H7 (cell line): ENCODE results near the gene OTOP3. TPM values are rescaled to one million over a fixed set of nuclear protein-coding genes. Genes with fewer than 3 reads are reported as not detected.

Source experiments
- DNase-seq: peaks from one replicate; pipeline ENCODE4 v3.0.0; 2012
- H3K27me3 ChIP-seq: 2 replicates; pipeline ENCODE4 v1.6.0; 2011; ENCODE audit warnings: mild to moderate bottlenecking, low read length; ENCODE audit not compliant: control insufficient read depth, insufficient read depth
- H3K36me3 ChIP-seq: replicated peaks from 2 replicates; pipeline ENCODE4 v1.5.1; 2011; ENCODE audit warnings: low read length; ENCODE audit not compliant: control insufficient read depth, insufficient read depth
- H3K4me3 ChIP-seq: 2 replicates; pipeline ENCODE4 v1.5.1; 2011; ENCODE audit warnings: low read depth, mild to moderate bottlenecking, control low read depth, low read length, moderate library complexity; ENCODE audit not compliant: insufficient read depth
- total RNA-seq: library from RNA; depleted of rRNA; stranded (reverse); fragments of >200 nt; shearing (Covaris generic); gene quantifications from 2 replicates; pipeline ENCODE4 v1.2.3, GENCODE V29; 2014; rRNA removed

The OTOP3 gene
- total RNA-seq, result not detected in 2 replicates

GRCh38 chr17:74935585-74936469 is at the start of gene OTOP3:
OTOP3 (plus strand) TSS chr17:74935898; CDS start chr17:74935922, 24 bp downstream.
- DNase-seq, result peak; percentile 90
- Histone ChIP-seq H3K27me3 (peaks cover 60% of the 10 kb centered on the region), H3K4me3 (peak within 1 kb of the TSS; percentile 19; the same call in 1 of the 2 replicates), H3K36me3 (no peaks in the 10 kb centered on the region)

DNA sequence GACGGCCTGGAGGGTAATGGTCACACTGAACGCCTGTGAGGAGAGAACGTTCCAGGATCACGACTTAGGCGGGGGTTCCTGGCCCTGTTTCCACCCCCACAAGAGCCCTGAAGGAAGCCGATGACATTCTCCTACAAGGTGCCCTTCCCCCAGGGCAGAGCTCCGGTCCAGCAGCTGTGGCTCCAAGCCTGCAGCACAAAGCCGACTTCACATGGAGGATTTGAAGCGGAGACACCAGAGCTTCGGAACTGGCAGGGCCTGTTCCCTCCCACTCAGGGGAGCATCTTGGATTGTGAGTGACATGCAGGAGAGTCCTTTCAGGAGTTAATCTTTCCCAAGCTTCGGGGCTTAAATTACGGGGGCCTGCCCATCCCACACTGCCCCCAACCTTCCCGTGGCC is 47.2 kb upstream of the OTOP3 start:
- Histone ChIP-seq H3K36me3 (no peaks in the 10 kb centered on the region), H3K27me3 (peaks cover 26% of the 10 kb centered on the region), H3K4me3 (no peak overlapping the region)
- DNase-seq, result no peak

DNA sequence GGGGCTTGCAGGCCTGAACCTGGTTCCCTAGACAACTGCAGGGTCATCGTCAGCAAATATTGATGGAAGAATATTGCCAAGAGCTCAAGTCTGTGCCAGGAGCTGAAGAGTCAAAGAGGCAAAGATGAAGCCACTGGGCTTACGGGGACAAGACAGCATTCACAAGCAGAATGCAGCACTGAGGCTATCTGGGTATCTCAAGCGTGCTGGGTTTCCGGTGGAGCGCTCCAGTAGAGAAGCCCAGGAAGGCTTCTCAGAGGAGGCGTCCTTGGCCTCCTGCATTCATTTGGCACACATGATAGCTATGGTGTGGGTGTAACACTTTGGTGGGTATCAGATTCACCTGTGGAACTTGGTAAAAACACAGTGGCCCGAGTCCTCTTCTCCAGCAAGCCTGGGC is 45.1 kb upstream of the OTOP3 start:
- H3K27me3 ChIP-seq, result peaks cover 44% of the 10 kb centered on the region
- no peaks in the 10 kb centered on the region for H3K36me3 ChIP-seq
- H3K4me3 ChIP-seq, result no peak overlapping the region
- DNase-seq, result no peak

GRCh38 chr17:74892013-74892841 is 43.5 kb upstream of the OTOP3 start:
- H3K36me3 ChIP-seq, result no peaks in the 10 kb centered on the region
- DNase-seq, result peak; percentile 66
- peaks cover 49% of the 10 kb centered on the region for H3K27me3 ChIP-seq
- no peak overlapping the region for H3K4me3 ChIP-seq

DNA sequence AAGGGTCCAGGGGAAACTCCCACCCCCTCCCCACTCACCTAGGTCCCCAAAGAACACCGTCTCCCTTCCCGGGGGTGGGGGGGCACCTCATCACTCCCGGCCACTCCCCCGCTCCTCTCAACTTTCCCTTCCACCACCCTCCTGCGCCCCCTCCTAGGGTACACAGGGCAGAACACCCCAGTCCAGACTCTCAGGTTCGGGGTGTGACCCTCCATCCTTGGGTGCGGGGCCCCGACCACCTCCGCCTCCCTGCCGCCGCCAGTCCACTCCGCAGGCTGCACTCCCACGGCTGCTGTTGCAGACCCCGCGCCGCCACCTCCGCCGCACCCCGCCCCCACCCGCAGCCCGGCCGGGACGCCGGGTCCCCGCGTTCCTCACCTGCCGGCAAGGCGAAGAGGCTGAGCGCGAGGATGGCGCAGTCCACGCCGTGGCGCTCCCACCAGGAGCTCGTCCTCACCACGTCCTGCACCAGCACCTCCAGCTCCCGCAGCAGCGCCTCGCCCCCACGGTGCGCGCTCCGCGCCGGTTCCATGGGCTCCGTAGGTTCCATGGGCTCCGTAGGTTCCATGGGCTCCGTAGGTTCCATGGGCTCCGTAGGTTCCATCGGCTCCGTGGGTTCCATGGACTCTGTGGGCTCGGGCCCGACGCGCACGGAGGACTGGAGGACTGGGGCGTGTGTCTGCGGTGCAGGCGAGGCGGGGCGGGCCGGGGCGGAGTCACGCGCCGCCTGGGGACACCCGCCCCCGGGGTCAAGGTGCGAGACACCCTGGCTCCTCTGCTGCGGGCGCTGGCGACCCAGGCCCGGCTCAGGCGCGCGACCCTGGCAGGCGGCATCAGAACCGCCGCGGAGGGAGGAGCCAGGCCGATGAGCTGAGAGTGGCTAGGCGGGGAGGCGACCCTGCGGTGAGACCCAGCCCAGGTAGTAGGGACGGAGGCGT is 42.5 kb upstream of the OTOP3 start, which contains the start of gene FADS6:
TSS of gene FADS6 (minus strand) at position 660 of the 938 bp plus-strand sequence. CDS start at position 622, 38 bp downstream.
- peak within 1 kb of the TSS; percentile 53 for H3K4me3 ChIP-seq
- H3K36me3 ChIP-seq, result no peaks in the 10 kb centered on the region
- H3K27me3 ChIP-seq, result peaks cover 49% of the 10 kb centered on the region
- peak; percentile 86 for DNase-seq

DNA sequence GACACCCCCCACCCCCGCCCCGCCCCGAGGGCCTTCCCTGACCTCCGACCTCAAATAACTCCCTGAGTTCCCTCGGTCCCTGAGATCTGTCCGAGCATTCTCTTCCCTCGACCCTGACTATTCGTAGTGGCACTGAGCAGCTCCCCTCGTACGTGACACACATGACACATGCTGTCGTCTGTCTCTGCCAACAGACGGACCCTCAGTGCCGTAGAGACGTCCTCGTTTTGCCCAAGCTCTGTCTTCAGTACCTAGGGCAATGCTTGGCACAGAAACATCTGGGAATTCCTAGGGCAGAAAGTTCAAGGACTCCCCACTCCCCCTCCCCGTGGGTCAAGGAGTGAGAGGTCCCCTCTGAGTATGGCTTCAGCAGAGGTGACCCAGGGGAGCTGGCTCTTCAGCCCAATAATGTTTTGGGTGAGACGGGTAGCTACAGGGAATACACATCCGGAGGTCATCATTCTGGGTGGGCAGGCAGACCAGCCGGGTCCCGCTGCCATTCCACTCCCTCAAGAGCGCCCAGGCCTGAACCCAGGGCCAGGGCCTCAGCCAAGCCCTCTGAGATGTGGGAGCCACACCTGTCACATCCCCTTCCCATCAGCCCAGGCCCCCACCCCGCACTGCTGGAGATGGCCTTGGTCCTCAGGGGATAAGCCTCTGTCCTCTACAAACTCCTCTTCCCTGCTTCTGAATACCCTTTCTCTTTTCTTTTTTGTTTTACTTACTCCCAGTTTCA is 41.6 kb upstream of the OTOP3 start:
- H3K36me3 ChIP-seq, result no peaks in the 10 kb centered on the region
- DNase-seq, result no peak
- H3K4me3 ChIP-seq, result peak overlapping the region; percentile 53
- H3K27me3 ChIP-seq, result peaks cover 46% of the 10 kb centered on the region

DNA sequence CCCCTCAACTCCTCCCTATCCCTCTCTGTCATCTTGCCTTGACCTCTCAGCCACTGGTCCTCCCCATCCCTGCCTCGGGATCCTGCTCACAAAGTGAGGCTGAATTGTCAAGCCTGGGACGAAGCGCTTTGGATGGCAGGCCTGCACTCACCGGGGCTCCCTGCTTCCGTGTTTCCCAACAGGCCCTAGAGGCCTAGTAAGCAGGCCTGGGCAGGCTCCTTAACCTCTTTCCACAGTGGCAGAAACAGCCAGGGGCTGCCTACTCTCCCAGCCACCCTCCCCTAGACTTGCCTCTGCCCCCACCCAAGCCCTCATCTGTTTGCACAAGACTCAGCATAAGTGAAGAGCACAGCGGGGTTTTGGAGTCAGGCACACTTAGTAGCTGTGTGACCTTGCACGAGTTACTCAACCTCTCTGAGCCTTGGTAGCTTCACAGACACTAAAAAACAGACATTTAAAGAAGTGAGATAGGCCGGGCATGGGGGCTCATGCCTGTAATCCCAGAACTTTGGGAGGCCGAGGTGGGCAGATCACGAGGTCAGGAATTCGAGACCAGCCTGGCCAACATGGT is 37.2 kb upstream of the OTOP3 start:
- H3K36me3 ChIP-seq, result no peaks in the 10 kb centered on the region

GRCh38 chr17:74900208-74900607 is 35.5 kb upstream of the OTOP3 start:
- no peak for DNase-seq
- peaks cover 8% of the 10 kb centered on the region for H3K27me3 ChIP-seq

More for the DNA sequence above, 37.2 kb upstream of the OTOP3 start:
- no peak for DNase-seq
- H3K27me3 ChIP-seq, result peaks cover 26% of the 10 kb centered on the region
- H3K4me3 ChIP-seq, result no peak overlapping the region

DNA sequence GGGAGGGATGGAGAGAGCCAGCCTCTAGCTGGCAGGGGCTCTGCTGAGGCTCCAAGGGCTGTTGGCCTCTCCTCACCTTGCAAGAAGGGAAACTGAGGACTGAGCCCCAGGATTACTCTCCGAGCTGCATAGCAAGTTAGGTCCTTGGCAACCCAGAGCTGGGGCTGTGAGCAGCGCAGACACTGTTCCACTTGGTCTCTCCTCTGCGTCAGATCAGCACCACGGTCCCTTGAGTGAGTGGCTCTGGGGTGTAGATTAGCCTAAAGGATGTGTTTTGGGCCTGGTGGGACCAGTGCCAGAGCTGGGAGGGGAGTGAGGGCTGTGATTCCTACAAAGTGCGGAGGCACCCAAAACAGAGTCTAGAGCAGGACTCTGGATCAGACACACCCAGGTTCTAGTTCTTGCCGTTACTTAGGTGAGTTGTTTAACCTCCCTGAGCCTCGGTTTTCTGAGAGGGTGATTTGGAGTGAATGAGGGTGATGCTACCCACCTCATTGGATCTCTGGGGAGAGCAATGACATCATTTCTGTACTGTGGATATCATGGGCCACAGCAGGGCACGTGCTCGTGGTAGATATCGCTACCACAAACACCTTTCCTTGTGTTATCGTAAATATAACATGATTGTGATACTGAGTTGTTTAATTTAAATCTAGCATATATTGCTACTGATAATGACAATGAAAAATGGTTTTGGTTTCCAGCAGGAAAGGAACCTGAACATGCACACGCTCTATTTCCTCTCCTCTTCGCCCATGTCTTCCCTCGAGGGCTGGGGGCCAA is 34.2 kb upstream of the OTOP3 start:
- Histone ChIP-seq H3K36me3 (no peaks in the 10 kb centered on the region), H3K27me3 (peaks cover 2% of the 10 kb centered on the region), H3K4me3 (no peak overlapping the region)
- DNase-seq, result no peak

More at GRCh38 chr17:74900208-74900607, 35.5 kb upstream of the OTOP3 start:
- no peaks in the 10 kb centered on the region for H3K36me3 ChIP-seq
- no peak overlapping the region for H3K4me3 ChIP-seq

- H3K27me3 ChIP-seq, result peaks cover 2% of the 10 kb centered on the region
- no peak overlapping the region for H3K4me3 ChIP-seq
- no peak for DNase-seq
- H3K36me3 ChIP-seq, result no peaks in the 10 kb centered on the region
Measured at GRCh38 chr17:74903034-74903433, 32.7 kb upstream of the OTOP3 start.

DNA sequence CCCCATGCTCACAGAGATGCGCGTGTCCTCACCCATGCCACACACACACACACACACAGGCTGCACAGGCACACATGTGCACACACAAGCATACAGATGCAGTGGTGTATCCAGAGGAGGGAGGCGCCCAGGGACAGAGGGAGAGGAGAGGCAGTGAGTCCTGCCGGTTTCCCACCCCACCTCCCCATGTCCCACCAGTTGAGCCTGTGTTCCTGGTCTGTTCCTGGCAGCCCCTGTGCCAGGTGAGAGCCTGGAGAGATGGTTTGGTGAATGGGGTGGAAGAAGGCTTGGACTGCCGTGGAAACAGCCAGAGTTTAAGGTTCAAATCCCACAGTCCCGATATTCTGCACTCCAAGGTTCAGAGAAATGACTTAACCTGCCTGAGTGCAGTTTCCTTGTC is 32.0 kb upstream of the OTOP3 start:
- no peaks in the 10 kb centered on the region for H3K36me3 ChIP-seq
- H3K4me3 ChIP-seq, result no peak overlapping the region
- H3K27me3 ChIP-seq, result peaks cover 2% of the 10 kb centered on the region
- no peak for DNase-seq

GRCh38 chr17:74904687-74905409 is 30.9 kb upstream of the OTOP3 start:
- Histone ChIP-seq H3K4me3 (no peak overlapping the region), H3K36me3 (no peaks in the 10 kb centered on the region), H3K27me3 (peaks cover 2% of the 10 kb centered on the region)
- no peak for DNase-seq
